Renal cortical epithelial cell (primary cell): ENCODE results near the gene FARS2. TPM values are rescaled to one million over a fixed set of nuclear protein-coding genes. Genes with fewer than 3 reads are reported as not detected.

Experiments used
- DNase-seq: peaks from one replicate; pipeline ENCODE4 v3.0.0-alpha.2; 2011; ENCODE audit warnings: low read depth
- total RNA-seq: library from RNA; depleted of rRNA; stranded (reverse); fragments of >200 nt; gene quantifications from 2 replicates; pipeline ENCODE4 v1.2.3, GENCODE V29; 2014

The FARS2 gene
- total RNA-seq, 1 donor from 2014 or later = 27.9 TPM

DNA sequence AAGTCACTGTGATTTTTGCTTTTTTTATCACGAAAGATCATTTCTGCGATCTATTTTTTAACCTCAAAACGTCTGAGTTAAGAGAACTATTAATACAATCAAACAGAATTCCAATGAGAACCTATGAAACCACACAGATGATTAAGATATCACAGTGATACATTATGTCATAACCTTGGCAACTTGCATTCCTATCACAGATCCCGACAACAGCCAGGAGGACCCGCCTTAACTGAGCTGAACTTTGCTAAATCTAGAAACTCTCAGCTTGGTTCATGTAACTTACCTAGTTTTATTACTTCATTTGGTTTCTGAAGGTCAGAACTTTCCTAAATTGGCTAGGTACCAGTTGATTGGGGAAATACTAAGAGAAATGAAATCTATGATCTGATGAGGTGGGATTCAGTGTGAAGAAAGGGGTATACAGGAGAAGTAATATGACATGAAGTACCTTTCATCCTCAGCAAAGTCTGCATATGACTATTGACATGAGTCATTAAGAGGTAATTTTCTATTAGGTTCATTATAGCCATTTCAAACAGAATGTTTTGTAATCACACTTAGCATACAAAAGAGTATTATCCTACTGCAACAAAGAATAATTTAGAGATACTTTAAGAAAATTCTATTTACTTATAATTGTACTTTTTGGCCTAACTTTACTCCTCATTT is 11.7 kb upstream of the FARS2 start:
- DNase-seq = no peak

DNA sequence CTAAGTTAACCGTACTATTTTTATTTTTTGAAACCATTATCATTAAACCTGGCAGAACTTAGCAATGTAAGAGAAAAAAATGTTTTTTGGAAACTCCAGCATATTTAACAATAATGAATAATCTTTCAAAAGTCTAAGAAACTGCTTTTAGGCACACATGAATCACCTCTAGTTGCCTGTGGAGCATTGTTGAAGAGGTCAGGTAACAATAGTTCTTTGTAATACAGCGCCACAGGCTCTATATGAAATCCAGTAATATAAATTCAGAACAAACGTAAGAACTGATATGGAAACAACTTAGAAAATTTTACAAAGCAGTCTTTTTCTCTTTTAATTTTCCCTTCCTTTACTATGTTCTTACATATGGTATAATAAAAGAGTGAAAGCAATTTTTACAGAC is 10.9 kb upstream of the FARS2 start:
- DNase-seq = no peak

DNA sequence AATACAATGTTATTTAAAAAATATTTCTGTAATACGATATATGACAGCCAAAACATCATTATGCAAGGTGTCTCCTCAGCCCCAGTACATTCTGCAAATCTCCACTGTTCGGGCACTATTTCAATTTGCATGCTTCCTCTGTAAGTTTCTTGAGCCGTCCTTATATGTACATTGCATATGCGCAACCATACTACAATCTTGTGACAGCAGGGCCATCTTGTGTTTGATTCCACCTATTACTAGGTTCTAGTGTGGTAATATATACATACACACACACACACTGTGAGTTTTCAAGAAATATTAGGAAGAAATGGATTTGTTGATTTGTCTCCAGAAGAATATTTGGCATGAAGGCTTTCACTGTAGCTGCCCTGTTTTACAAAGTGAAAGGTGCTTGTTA is 10.4 kb upstream of the FARS2 start:
- DNase-seq = no peak

DNA sequence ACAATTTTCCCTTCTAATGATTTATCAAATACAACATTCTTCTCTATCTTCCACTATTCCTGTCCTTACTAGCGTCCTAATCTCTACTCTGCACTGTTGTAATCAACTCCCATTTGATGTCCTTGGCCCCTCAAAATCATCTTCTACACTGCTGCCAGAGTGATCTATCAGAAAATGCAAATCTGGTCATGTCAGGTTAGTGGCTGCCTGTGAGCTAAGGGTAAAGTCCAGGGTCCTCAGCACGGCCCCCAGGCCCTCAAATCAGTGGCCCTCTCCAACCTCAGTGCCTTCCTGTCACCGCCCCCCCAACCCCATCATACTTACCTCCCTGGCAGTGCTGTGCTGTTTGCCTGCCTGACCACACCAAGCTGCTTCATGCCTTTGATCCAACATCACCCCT is 4.4 kb upstream of the FARS2 start:
- no peak for DNase-seq

DNA sequence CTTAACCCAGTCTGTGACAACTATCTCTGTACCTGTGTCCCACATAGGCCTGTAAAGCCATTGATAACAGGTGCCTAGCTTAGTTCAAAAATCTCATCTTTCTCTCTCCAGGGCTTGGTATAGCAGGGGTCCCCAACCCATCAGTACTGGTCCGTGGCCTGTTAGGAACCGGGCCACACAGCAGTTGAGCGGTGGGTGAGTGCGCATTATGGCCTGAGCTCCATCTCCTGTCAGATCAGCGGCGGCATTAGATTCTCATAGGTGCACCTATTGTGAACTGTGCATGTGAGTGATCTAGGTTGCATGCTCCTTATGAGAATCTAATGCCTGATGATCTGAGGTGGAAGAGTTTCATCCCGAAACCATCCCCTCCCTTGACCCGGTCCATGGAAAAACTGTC is 3.9 kb upstream of the FARS2 start:
- DNase-seq = no peak

DNA sequence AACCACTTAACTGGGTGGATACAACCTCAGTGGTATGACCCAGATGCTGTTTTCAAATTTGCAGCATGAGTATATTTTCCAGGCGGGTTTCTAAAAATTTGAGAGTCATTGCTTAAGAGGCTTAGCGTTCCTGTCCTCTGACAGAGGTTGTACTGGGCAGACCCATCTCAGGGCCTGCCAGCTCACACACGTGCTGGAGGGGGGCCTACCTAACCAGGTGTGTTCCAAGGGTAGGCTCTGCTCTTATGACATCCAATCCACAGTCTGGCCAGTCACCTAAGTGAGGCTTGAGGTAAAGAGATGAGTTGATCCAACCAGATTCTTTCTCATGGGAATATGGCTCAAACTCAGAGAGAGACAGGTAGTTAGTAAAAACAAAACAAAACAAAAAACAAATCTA is 1.9 kb upstream of the FARS2 start:
- DNase-seq = no peak

DNA sequence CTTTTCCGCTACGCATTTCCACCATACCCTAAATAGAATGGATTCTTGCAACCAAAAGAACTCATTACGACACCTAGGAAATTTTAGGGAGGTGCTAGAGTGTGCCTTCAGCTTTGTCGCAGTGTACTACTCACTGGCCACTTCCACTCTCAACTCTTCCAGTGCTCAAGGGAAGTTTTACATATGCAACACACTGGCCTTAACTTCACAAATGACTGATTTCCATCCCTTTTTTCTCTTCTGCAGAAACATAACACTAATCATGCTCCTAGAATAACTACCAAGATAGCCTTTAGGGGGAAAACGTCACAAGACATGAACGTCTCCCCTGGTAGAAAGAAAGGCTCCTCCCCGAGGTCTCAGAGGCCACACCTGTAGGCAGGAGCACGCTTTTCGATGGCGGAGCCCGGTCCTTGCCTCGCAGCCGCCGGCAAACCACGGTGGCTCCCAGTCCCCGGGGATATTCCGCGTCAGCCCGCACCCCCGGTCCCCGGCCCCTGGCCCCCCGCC is 1.1 kb upstream of the FARS2 start:
- peak; percentile 56 for DNase-seq

DNA sequence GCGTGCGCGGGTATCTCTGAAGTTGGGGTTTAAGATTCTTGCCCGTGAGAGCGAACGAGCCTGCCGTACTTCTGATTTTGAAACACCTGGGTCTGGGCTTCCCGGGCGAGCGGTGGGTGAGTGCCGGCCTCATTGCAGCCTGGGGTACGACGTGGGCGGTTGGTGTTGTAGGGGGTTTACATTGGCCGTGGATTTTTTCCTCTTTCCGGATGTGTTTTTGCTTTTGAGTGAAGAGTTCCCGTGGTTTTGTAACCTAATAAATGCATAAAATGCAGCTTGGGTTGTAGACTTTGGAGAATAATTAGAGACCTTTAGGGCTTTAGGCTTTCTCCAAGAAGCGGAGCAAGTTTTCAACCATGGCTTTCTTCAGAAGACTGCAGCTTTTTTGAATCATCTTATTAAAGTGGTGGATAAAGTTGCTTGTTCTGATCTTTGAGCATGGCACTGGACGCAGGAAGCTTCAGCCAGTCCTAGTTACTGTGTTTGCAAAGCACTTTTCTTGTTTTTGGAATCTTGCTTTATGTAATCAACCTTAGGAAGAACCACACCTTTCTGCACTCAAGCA is 314 bp downstream of the FARS2 start:
- peak; percentile 19 for DNase-seq

DNA sequence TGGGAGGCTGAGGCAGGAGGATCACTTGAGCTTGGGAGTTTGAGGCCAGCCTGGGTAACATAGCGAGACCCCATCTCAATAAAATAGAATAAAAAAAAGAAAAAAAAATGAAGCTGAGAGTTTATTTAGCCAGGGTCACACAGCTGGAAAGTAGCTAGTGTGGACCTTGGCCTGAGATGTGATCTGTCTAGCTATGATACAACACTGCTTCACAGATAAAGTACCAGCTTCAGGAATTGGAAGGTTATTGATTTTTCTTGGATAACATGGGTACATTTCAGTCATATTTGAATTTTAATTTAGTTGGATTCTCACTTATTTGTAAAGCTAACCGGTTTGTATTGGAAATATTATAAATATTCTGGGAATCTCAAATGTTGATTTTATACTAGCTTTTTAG is 5.1 kb downstream of the FARS2 start:
- no peak for DNase-seq

DNA sequence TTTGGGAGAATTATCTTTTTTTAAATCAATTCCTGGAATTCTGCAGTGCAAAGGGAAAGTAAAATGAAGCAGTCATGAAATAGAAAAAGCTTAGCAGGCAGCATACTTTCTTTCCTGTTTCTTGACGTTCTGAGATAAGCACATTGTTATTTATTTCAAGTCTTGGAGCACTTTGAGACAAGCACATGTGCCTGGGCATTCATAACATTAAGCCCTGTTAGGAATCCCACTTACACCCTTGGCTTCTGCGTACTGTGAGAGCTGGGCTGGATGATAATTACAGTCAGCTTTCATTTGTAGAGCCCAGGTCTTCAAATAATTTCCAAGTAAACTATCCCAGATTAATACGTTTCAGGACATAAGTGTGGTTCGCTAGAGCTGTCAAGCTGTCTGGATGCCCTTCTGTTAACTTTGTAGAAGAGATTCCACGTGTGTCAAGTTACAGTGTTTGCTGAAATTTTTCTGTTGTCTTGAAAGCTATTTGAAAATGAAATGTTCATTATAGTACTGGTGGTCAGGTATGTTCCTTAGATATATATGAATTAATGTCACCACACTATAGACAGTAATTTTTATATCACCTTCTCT is 8.9 kb downstream of the FARS2 start:
- no peak for DNase-seq

DNA sequence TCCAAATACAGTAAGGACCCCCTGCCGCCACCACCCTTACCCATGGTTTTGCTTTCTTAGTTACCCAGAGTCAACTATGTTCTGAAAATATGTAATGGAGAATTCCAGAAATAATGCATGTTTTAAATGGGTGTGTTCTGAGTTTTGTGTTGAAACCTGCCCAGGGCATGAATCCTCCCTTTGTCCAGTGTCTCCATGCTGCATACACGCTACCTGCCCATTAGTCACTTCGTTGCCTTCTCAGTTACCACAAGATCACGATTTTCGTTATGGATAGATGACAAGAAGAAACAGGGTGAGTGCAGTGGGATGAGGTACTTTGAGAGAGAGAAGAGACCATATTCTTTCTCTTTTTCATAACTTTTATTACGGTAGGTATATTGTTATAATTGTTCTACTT is 10.6 kb downstream of the FARS2 start:
- DNase-seq = no peak

DNA sequence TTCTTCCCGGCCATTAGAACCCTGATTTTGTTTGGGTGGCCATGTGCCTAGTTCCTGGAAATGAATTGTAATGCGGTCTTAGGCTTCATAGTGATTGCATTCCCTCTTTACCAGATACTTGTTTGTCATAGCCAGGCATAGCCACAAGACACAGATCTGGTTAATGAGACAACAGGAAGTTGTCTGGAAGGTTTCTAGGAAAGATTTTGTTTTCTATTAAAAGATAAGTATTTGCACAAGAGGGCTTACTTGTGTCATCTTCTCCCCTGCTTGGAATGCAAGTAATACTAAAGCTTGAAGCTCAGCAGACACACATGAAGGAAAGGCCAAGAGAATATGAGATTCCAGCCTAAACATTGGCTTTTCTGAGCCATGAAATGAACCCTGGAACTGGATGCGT is 12.9 kb downstream of the FARS2 start:
- no peak for DNase-seq

DNA sequence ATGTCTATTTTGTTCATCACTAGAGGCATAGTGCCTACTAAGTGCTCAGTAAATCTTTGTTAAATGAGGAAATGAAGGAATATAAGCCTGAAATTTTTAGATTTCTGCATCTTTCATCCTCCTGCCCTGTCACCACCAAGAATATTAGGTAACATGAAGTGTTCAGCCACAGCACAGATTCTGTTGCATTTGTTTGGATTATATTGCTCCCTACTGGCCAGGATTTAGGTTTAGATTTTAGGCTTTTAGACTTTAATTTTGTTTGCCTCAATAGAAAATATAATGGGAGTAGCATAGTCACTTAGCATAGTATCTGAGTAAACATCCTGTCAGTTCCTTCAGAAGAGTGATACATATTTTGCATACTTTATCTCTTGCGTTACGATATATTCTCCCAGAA is 14.2 kb downstream of the FARS2 start:
- DNase-seq = no peak

DNA sequence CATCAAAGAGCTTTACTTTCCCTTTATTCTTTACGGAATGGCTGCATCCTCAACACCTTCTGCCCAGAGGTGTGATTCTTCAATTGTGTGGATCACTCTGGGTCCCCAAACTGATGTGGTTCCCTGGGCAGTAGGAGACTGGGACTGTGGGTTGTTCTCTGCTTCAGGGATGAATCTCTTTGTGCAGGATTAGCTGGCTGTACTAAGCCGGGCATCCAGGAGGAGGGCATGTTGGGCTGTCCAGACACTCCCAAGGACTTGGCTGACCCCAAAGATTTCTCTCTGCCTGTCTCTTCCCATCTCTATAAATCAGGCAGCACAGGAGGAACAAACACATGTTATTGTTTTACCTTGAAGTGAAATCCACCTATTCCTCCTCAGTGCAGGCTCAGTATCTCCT is 15.3 kb downstream of the FARS2 start:
- DNase-seq = no peak

DNA sequence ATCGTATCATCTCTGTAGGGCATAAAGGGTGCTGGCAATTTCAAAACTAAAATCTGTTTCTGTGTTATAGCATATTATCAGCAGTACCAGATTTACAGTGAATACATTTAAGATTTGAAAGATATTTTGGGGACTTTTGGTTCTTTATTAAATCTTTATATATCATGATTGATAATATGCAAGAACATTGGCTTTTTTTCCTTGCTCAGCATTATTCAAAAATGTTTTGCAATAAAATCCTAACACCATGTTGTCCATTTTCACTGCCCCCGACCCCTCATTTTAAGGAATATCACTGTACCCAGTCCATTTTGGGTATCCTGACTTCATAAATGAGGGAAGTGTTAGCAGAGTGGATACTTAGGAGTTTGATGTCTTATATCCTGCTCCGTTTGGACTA is 16.3 kb downstream of the FARS2 start:
- no peak for DNase-seq

DNA sequence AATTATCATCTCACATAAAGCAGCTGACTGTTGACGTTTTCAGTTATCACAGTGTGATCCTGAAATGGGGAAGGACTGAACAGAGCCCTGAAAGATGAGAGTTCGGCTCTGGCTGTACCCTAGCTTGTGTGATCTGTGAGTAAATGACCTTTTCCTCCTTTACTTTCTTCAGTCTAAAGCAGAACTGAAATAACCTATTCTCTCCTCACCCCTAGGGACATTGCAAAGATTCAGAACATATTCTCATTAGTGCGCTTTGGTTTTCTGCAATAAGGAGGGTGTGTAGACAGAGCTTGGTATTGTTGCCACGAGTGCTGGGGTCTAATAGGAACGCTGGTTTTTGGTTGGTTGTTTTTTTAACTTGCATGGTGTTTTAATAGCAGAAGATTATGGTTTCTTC is 16.7 kb downstream of the FARS2 start:
- no peak for DNase-seq

DNA sequence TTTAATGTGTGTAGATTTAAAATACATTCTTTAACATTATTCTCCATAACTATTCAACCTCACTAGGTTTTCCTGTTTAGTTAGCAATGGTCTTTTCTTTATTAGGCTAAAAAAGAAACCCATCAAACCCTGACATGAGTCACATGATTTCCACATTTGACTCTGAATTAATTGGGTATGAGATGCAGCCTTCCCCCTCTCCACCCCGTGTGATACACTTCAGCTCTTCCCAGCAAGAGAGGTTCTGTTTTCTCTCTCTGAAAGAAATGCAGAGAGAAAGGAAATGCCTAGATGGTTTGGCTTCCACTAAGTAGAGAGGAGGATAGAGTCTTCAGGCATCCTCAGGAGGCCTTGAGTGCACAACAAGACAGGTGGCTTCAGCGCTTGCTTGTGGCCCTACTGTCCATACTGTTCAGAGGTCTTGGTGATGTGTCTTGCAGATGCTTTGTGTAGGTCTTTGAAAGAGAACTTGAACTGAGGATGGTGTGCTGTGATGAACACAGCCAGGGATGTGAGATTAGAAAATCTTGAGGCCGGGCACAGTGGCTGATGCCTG is 17.3 kb downstream of the FARS2 start:
- DNase-seq = no peak

DNA sequence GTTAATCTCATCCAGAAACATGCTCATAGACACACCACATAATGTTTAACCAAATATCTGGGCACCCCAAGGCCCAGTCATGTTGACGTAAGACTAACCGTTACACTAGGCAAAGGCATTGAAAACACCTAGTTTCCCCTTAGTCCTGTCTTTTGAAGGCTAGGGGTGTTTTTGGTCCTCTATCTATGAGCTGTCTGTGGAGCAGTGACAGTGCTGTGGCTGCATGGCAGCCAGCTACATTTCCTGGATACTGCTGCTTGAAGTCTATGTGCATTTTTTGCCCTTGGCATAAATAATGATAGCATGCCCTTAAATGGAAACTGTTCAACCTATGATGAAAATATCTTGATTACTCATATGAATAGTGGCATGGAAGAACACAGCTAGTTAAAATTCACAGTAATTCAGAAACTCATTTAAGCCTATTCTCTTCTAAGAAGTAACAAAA is 18.6 kb downstream of the FARS2 start:
- no peak for DNase-seq

DNA sequence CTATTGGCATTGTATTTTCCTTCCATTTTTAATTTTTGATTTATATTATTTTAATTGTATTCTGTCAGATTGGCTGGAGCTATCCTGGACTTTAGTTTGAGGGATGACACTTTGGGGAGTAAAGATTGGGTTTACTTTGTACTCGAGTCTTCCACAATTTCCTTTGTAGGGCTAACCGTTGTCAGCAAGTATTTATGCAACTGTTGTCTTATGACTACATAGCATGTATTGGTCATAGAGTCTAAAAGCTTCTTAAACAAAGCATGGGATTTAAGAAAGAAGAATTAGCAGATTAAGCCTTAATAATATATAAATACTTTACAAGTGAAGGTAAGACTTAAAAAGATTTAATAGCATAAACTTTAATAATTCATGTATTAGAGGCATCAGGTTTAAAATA is 19.6 kb downstream of the FARS2 start:
- DNase-seq = no peak

DNA sequence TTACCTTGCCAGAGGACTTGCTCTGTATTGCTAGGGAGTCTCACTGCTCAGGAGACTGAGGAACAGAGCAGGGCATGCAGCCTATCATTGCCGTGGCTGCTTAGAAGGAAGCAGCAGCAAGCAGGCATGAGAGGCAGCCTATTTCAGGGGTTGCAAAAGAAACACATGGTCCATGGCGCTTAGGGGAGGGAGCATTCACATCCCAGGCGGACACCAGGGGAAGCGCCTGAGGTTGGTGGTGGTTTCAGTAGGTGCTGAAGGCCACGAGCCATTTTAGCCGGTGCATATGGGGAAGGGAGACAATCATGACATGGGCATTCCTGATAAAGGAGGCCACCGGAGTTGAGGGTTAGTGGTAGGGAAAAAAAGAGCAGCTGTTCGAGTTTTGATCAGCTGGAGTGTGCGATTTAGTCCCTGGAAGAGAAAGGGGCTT is 20.9 kb downstream of the FARS2 start:
- DNase-seq = no peak

DNA sequence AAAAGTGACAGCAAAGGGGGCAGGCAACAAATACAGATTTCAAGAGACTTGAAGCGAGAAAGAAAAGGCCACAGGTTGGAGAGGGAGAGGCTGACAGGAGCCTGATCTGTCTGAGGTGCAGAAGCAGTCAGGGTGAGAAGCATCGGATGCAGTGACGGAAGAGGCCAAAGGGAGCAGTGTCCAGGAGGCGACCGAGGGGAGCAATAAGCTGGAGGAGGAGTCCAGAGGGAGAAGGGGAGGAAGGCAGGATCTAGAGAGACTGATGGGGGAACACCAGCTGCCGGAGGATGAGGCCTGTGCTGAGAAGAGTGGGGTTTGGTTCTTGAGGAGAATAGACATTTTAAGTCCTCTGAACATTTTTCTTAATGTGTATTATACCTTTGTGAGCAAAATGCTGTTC is 23.8 kb downstream of the FARS2 start:
- no peak for DNase-seq

DNA sequence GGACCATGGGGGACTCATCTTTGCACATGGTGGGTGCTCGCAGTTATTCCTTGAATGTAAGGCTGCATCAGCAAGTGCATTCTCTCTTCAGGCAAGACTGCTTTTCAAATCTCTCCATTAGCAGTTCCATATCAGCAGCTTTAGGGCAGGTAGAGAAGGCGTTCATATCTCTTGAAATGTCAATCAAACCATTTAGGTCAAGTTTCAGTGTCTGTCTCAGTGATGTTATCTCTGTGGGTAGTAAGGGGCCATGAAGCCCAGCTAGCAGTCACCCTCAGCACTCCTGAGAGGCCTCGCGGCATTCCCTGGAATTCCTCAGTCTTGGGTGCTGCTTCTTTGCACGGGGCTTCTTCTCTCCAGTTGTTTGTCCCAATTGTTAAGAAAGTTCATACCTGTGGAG is 24.2 kb downstream of the FARS2 start:
- DNase-seq = no peak

DNA sequence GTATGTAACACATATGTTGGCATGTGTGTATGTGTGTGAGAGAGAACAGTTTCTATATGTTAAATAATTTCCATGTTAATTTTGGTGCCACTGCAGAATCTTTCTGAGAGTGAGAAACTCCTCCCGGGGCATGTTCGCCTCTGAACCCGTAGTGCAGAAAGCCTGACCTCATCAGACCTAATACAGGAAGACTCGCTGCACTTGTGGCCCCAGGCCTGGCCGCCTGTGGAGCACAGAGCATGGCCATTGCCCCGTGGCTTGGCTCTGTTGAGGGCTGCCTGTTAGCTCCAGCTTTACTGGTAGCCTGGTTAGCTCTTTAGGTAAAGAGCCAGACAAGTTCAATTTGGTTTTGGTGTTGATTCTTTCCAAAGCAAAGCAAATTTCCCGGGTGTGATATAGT is 25.5 kb downstream of the FARS2 start:
- no peak for DNase-seq
